ENCODE results near the gene PPARD. TPM values are rescaled to one million over a fixed set of nuclear protein-coding genes. Genes with fewer than 3 reads are reported as not detected.
"Not testable (repeated sequence)": the region's sequence is repeated elsewhere in the genome, so short reads cannot be mapped to it uniquely, and the experiment has no call there.

PPARD gene
- total and polyA plus RNA-seq, 12 donors = 6.0 to 39.8 (median 21.6) TPM

DNA sequence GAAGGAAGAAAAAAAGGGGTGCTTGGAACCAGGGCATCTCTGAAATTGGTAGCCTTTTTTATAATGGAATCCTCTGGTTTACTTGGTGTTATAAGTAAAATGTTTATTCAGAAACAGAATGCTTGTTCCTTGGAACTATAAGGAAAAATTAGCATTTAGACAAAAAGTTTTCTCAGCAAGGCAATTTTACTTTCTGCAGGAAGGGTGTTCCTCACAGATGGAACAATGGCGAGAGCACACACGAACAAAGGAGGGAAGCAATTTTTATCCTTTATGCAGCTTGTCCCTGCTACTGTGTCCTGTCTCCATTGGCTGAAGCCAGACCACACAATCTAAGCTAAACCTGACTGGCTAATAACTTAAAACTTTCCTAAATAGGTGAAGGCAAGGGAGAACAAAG is 87.1 kb downstream of the PPARD start:
- no peak overlapping the region for H3K4me3 ChIP-seq
- H3K36me3 ChIP-seq (replicated peaks in 1 of 2) = peaks cover 0 to 23% of the 10 kb centered on the region in 2 donors
- peaks cover 0 to 3% of the 10 kb centered on the region in 2 donors for H3K4me1 ChIP-seq (replicated peaks in 1 of 2)
- no peak for DNase-seq
- H3K9me3 ChIP-seq (replicated peaks in 1 of 3) = peaks cover 0 to 6% (median 0%) of the 10 kb centered on the region in 3 donors
- TF ChIP-seq, protein P1, sequence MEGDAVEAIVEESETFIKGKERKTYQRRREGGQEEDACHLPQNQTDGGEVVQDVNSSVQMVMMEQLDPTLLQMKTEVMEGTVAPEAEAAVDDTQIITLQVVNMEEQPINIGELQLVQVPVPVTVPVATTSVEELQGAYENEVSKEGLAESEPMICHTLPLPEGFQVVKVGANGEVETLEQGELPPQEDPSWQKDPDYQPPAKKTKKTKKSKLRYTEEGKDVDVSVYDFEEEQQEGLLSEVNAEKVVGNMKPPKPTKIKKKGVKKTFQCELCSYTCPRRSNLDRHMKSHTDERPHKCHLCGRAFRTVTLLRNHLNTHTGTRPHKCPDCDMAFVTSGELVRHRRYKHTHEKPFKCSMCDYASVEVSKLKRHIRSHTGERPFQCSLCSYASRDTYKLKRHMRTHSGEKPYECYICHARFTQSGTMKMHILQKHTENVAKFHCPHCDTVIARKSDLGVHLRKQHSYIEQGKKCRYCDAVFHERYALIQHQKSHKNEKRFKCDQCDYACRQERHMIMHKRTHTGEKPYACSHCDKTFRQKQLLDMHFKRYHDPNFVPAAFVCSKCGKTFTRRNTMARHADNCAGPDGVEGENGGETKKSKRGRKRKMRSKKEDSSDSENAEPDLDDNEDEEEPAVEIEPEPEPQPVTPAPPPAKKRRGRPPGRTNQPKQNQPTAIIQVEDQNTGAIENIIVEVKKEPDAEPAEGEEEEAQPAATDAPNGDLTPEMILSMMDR (IDR thresholded peaks at IDR 0.05) = no peak
- TF ChIP-seq POLR2A (IDR thresholded peaks at IDR 0.05) = no peak
- no peak overlapping the region for H3K27ac ChIP-seq
- 89 to 100% (median 91%) methylated on average over 2 of the region's 2 CpGs for WGBS, 4 donors
- intact Hi-C loops (cut with DNase I) = no loop called here
- H3K27me3 ChIP-seq = no peaks in the 10 kb centered on the region

DNA sequence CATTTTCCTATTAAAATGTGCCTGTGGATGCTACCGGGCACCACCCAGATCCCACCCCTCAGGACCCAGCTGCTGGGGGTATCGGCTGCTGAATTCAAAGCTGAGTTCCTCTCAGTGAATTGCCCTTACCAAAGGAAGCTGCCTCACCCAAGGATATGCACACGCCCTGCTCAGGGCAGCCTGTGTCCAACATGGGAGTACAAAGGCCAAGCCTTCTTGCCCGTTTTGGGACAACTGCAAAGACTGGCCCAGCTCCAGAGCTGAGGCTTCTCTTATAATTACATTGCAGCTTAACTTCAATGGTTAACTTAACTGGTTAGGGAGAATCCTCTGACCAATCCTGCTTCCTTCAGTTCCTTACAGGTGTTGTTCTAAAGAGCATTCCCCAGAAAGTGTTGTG is 89.9 kb downstream of the PPARD start:
- WGBS, 4 donors = 62 to 82% (median 67%) methylated on average over 4 of the region's 4 CpGs
- Histone ChIP-seq H3K4me1 (replicated peaks in 1 of 2) (no peaks in the 10 kb centered on the region), H3K27me3 (no peaks in the 10 kb centered on the region), H3K9me3 (replicated peaks in 1 of 3) (peaks cover 0 to 6% (median 0%) of the 10 kb centered on the region in 3 donors), H3K27ac (no peak overlapping the region), H3K36me3 (replicated peaks in 1 of 2) (no peaks in the 10 kb centered on the region), H3K4me3 (no peak overlapping the region)
- TF ChIP-seq, protein P1 (IDR thresholded peaks at IDR 0.05) = no peak
- no peak for TF ChIP-seq POLR2A (IDR thresholded peaks at IDR 0.05)
- intact Hi-C loops (cut with DNase I) = no loop called here
- DNase-seq = no peak

DNA sequence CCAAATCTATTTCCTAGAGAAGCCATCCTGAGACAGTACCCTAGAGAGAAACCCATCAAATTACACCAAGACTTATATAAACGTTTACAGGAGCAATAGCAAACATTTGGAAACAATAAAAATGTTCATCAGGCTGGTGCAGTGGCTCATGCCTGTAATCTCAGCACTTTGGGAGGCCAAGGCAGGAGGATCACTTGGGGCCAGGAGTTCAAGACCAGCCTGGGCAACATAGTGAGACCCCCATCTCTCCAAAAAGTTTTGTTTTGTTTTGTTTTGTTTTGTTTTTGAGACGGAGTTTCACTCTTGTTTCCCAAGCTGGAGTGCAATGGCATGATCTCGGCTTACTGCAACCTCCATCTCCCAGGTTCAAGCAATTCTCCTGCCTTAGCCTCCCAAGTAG is 90.3 kb downstream of the PPARD start:
- DNase-seq; H3K36me3 ChIP-seq (replicated peaks in 1 of 2); H3K4me3 ChIP-seq; H3K4me1 ChIP-seq (replicated peaks in 1 of 2); H3K27ac ChIP-seq; H3K9me3 ChIP-seq (replicated peaks in 1 of 3); intact Hi-C loops (cut with DNase I); H3K27me3 ChIP-seq: not testable (repeated sequence)
- WGBS, 4 donors = 68 to 74% (median 72%) methylated on average over 3 of the region's 3 CpGs

DNA sequence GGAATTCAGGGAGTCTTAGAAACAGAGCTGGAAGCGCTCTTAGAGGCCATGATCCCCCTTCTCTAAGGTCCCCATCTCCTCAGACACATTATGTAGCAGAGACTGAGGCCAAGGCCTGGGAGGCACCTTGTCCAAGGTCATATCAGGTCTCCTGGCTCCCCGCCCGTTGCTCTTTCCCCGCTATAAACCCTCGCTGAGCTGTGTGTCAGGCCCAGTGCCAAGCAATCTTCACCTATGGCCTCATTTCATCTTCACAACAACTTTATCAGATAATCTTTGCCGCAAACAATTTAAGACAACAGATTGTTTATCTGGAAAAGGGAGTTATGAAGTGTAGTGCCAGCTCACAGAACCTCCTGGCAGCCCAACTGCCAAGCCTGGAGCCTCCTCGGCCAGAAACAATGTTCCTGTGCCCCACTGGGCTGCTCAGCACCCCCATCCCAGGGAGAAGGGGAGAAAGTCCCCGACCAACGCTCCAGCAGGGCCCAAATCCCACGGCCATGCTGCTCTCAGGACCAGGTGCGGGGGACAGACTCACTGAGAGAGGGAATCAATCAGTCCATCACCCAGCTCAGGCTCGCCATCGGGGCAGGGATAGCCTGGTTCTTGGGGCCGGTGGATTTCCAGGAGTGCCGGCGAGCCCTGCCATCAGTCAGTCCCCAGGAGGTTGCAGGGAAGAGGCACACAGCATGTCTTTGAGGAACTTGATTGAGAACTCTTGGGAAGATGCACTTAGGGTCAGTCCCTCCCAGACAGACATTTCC is 92.9 kb downstream of the PPARD start:
- H3K27me3 ChIP-seq = no peaks in the 10 kb centered on the region
- DNase-seq = no peak
- H3K4me1 ChIP-seq (replicated peaks in 1 of 2) = no peaks in the 10 kb centered on the region
- no peak overlapping the region for H3K27ac ChIP-seq
- H3K9me3 ChIP-seq (replicated peaks in 1 of 3) = no peaks in the 10 kb centered on the region
- intact Hi-C loops (cut with DNase I) = no loop called here
- WGBS, 4 donors = 72 to 88% (median 78%) methylated on average over 13 to 16 of the region's 16 CpGs
- H3K36me3 ChIP-seq (replicated peaks in 1 of 2) = no peaks in the 10 kb centered on the region
- no peak overlapping the region for H3K4me3 ChIP-seq
- TF ChIP-seq POLR2A (IDR thresholded peaks at IDR 0.05) = no peak
- TF ChIP-seq, protein P1 (IDR thresholded peaks at IDR 0.05) = no peak

Measured in adrenal gland (tissue), 12 donors.